Measurements from ENCODE around the gene NOVA2. TPM values are rescaled to one million over a fixed set of nuclear protein-coding genes. Genes with fewer than 3 reads are reported as not detected.

The NOVA2 gene
- total RNA-seq, 1 experiment from 2014 or later = 2.5 TPM

GRCh38 chr19:45895519-45895972 lies 78.1 kb downstream of the NOVA2 start:
- ChIA-PET RAD21 (ENCODE audit: low non-redundant PET in 1 of 2, low total read pairs in 2 of 2, uncharacterized antibody in 2 of 2, unreplicated experiment in 2 of 2) (no interaction called here), CTCF (no interaction called here)

More at GRCh38 chr19:45895519-45895972, 78.1 kb downstream of the NOVA2 start:
- H3K27me3 ChIP-seq (ENCODE audit: insufficient read depth, low read length) = no peaks in the 10 kb centered on the region
- no peak overlapping the region for H3K4me3 ChIP-seq (replicated peaks in 1 of 2; ENCODE audit: low read depth in 1 of 2, low read length in 2 of 2)
- no peaks in the 10 kb centered on the region for H3K9me3 ChIP-seq (ENCODE audit: control insufficient read depth in 1 of 2, insufficient read depth in 1 of 2, low read depth in 1 of 2, low read length in 2 of 2)
- TF ChIP-seq ATF3 (IDR thresholded peaks at IDR 0.05) (no peak), FOSL1 (IDR thresholded peaks at IDR 0.05; ENCODE audit: low read depth) (no peak), ZNF274 (IDR thresholded peaks at IDR 0.05; ENCODE audit: low read depth, low read length) (no peak), POLR2AphosphoS5 (IDR thresholded peaks at IDR 0.05; ENCODE audit: low read depth, low read length) (no peak), SP1 (IDR thresholded peaks at IDR 0.05; ENCODE audit: low read depth) (no peak), ZBTB33 (IDR thresholded peaks at IDR 0.05; ENCODE audit: extremely low read depth, insufficient replicate concordance, low read length) (no peak), CEBPB (IDR thresholded peaks at IDR 0.05; ENCODE audit: low read depth) (no peak), EZH2 (IDR thresholded peaks at IDR 0.05) (no peak), SRF (IDR thresholded peaks at IDR 0.05; ENCODE audit: low read depth) (no peak), MAX (IDR thresholded peaks at IDR 0.05) (no peak), ELF1 (IDR thresholded peaks at IDR 0.05; ENCODE audit: borderline replicate concordance, low read depth) (no peak)
- intact Hi-C loops (cut with micrococcal nuclease) = no loop called here
- no peak overlapping the region for H2AFZ ChIP-seq (ENCODE audit: low read depth, low read length, poor library complexity, severe bottlenecking)
- H3K36me3 ChIP-seq (ENCODE audit: control insufficient read depth in 1 of 2, insufficient read depth in 2 of 2, low read length in 2 of 2) = peaks cover 0 to 3% of the 10 kb centered on the region in 2 experiments; a peak in 1 of 4 replicates
- DNase-seq (ENCODE audit: low read depth, low spot score) = no peak
- H3K4me2 ChIP-seq (ENCODE audit: low read length) = no peak overlapping the region
- POLR2A ChIA-PET = no interaction called here
- BruUV-seq (replicated peaks) = no TSS peak
- H3K9me2 ChIP-seq (ENCODE audit: insufficient read depth) = no peaks in the 10 kb centered on the region
- no peak for ATAC-seq
- H3K9ac ChIP-seq (ENCODE audit: low read length) = no peak overlapping the region
- no peaks in the 10 kb centered on the region for H3K4me1 ChIP-seq (ENCODE audit: control insufficient read depth in 1 of 2, insufficient read depth in 2 of 2, low read length in 2 of 2)
- H3K27ac ChIP-seq (ENCODE audit: low read depth, low read length) = no peak overlapping the region
- no peaks in the 10 kb centered on the region for H4K20me1 ChIP-seq (ENCODE audit: insufficient read depth)
- no peaks in the 10 kb centered on the region for H3K79me2 ChIP-seq (ENCODE audit: insufficient read depth, low read length)
